ENCODE measurements around the gene TMEM201.

Gene TMEM201

GRCh38 chr1:9542430-9542829 lies 46.3 kb upstream of the TMEM201 start:
- Histone ChIP-seq H4K20me1 (ENCODE audit: control insufficient read depth, insufficient read depth, low read depth, low read length) (peaks cover 13% of the 10 kb centered on the region), H3K27ac (ENCODE audit: low read depth, low read length) (no peak overlapping the region), H3K4me1 (ENCODE audit: control insufficient read depth, low read length) (peaks cover 43% of the 10 kb centered on the region), H3K36me3 (ENCODE audit: control insufficient read depth, low read length) (peaks cover 21% of the 10 kb centered on the region), H3K4me3 (ENCODE audit: low read length) (no peak overlapping the region), H3F3A (ENCODE audit: control insufficient read depth, insufficient read depth) (no peaks in the 10 kb centered on the region), H3K79me2 (ENCODE audit: control insufficient read depth, low read length) (peaks cover 85% of the 10 kb centered on the region), H3K27me3 (ENCODE audit: control insufficient read depth, low read length) (no peaks in the 10 kb centered on the region), H3K9me2 (replicated peaks; ENCODE audit: control insufficient read depth, low read length) (no peaks in the 10 kb centered on the region), H3K9me3 (ENCODE audit: control insufficient read depth, insufficient read depth, low read length) (no peaks in the 10 kb centered on the region), H3K4me2 (ENCODE audit: low read length) (peak overlapping the region; percentile 10)
- no peak for TF ChIP-seq EZH2phosphoT487 (IDR thresholded peaks at IDR 0.05; ENCODE audit: borderline replicate concordance, low read length)
- no peak for TF ChIP-seq CTCF (IDR thresholded peaks at IDR 0.05; ENCODE audit: low read depth, low read length, poor library complexity, severe bottlenecking)

DNA sequence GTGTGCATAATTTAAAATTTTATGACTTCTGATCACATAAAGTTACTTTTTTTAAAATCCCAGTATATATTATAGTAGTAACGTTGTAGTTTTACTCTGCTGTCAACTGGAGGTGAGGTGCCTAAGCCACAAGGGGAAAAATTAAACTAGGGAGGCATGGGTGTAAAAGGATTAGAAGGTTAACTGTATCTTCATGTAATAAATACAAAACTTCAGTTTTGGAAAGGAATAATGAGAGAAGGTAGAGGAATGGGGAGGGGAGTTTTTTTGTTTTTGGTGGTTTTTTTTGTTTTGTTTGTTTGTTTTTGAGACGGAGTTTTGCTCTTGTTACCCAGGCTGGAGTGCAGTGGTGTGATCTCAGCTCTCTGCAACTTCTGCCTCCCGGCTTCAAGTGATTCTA lies 43.8 kb upstream of the TMEM201 start:
- Histone ChIP-seq H3K79me2 (ENCODE audit: control insufficient read depth, low read length) (peaks cover 99% of the 10 kb centered on the region), H3K9me3 (ENCODE audit: control insufficient read depth, insufficient read depth, low read length) (no peaks in the 10 kb centered on the region), H3K4me2 (ENCODE audit: low read length) (no peak overlapping the region), H3K4me1 (ENCODE audit: control insufficient read depth, low read length) (peaks cover 27% of the 10 kb centered on the region), H3K27ac (ENCODE audit: low read depth, low read length) (no peak overlapping the region), H3K9me2 (replicated peaks; ENCODE audit: control insufficient read depth, low read length) (no peaks in the 10 kb centered on the region), H3K27me3 (ENCODE audit: control insufficient read depth, low read length) (no peaks in the 10 kb centered on the region), H3F3A (ENCODE audit: control insufficient read depth, insufficient read depth) (no peaks in the 10 kb centered on the region), H4K20me1 (ENCODE audit: control insufficient read depth, insufficient read depth, low read depth, low read length) (peaks cover 19% of the 10 kb centered on the region), H3K4me3 (ENCODE audit: low read length) (no peak overlapping the region), H3K36me3 (ENCODE audit: control insufficient read depth, low read length) (peaks cover 29% of the 10 kb centered on the region)
- TF ChIP-seq CTCF (IDR thresholded peaks at IDR 0.05; ENCODE audit: low read depth, low read length, poor library complexity, severe bottlenecking), result no peak
- no peak for TF ChIP-seq EZH2phosphoT487 (IDR thresholded peaks at IDR 0.05; ENCODE audit: borderline replicate concordance, low read length)

- Histone ChIP-seq H3K9me3 (ENCODE audit: control insufficient read depth, insufficient read depth, low read length) (no peaks in the 10 kb centered on the region), H4K20me1 (ENCODE audit: control insufficient read depth, insufficient read depth, low read depth, low read length) (peaks cover 7% of the 10 kb centered on the region), H3K9me2 (replicated peaks; ENCODE audit: control insufficient read depth, low read length) (no peaks in the 10 kb centered on the region), H3K79me2 (ENCODE audit: control insufficient read depth, low read length) (peaks cover 85% of the 10 kb centered on the region), H3K4me2 (ENCODE audit: low read length) (no peak overlapping the region), H3K4me1 (ENCODE audit: control insufficient read depth, low read length) (peaks cover 4% of the 10 kb centered on the region; the same call in 1 of the 2 replicates), H3F3A (ENCODE audit: control insufficient read depth, insufficient read depth) (no peaks in the 10 kb centered on the region), H3K36me3 (ENCODE audit: control insufficient read depth, low read length) (peaks cover 37% of the 10 kb centered on the region), H3K4me3 (ENCODE audit: low read length) (no peak overlapping the region), H3K27me3 (ENCODE audit: control insufficient read depth, low read length) (no peaks in the 10 kb centered on the region), H3K27ac (ENCODE audit: low read depth, low read length) (no peak overlapping the region)
- TF ChIP-seq EZH2phosphoT487 (IDR thresholded peaks at IDR 0.05; ENCODE audit: borderline replicate concordance, low read length) (no peak), CTCF (IDR thresholded peaks at IDR 0.05; ENCODE audit: low read depth, low read length, poor library complexity, severe bottlenecking) (no peak)
These were observed 38.7 kb upstream of the TMEM201 start for GRCh38 chr1:9549955-9550546.

Measured in DOHH2 (cell line).